Activated T-helper 9 cell treated with anti-CD3 and anti-CD28 coated beads, Interleukin-2, amount 50 U/mL, for 16 hours (primary cell): Measurements from ENCODE around the gene ACOX3.
"Not testable (repeated sequence)": the region's sequence is repeated elsewhere in the genome, so short reads cannot be mapped to it uniquely, and the experiment has no call there.

Experiments
- DNase-seq: peaks from one replicate; pipeline ENCODE4 v3.0.0-alpha.2; 2020; ENCODE audit warnings: low read depth

Gene ACOX3

DNA sequence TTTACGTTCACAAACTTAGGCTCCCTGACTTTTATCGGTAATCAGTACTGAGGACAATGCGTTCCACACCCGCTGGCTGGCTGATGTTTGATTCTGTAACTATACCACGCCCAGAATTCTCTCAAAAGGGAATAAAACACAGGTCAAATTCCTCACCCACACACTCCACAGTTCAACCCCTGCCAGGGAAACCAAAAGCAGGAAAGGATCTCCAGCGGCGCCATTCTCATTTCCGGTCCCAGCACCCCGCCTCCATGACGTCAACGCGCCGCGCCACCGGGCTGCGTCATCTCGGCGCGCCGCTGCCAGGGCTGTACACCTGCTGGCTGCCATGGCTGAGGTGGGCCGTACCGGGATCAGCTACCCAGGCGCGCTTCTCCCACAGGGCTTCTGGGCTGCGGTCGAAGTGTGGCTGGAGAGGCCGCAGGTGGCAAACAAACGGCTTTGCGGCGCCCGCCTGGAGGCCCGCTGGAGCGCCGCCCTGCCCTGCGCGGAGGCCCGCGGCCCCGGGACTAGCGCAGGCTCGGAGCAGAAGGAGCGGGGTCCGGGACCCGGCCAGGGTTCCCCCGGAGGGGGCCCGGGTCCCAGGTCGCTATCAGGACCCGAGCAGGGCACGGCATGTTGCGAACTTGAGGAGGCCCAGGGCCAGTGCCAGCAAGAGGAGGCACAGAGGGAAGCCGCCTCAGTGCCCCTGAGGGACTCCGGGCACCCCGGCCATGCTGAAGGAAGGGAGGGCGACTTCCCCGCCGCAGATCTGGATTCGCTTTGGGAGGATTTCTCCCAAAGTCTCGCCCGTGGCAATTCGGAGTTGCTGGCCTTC is at the start of gene ACOX3, which contains the start of gene TRMT44:
Gene ACOX3, minus strand, starts transcription at position 232 of the 820 bp plus-strand sequence. CDS start 24,202 bp downstream, outside the sequence.
Gene TRMT44, plus strand, starts transcription at position 286 of the 820 bp plus-strand sequence. Its CDS starts 46 bp downstream, at position 332.
- peak; percentile 93 for DNase-seq

DNA sequence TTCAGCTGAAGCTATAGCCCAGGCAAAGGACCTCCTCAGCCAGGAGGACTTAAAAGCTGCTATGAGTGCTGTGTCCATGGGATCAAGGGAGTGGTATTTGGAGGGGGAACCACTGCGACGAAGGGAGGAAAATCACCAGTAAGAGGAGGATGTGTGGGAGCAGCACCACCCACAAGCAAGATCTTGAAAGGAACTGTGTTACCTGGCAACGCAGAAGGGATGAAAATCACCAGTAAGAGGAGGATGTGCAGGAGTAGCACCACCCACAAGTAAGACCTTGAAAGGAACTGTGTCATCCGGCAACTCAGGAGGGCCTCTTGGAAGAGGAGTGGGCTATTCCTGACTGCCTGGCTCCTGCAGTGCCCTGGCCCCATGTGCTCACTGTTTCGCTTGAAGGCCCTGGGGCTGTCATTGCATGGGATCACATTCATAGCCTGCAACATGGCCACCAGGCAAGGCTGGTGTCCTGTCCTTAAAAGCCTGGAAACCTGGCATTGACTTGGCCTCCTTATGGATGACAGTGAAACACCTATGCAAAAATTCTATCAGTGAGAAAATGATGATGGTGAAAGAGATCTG is 48.4 kb upstream of the ACOX3 start:
- DNase-seq = no peak

DNA sequence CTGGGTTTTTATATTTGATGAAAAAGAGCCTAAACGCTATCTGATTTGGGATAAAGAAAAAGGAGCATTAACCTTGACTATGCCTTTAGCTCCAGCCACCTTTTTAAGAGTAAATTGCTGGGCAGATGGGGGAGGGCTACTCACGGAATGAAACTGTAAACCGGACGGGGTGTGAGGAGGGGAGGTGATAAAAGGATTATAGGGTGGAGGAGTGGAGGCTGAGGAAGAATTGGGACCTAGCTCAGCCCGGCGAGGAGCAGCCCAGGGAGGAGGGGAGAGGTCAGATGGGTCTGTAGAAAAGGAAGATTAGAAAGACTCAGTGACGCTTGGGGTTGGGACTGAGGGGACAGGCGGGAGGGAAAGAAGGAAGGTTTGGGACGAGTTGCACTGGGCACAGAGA is 46.1 kb upstream of the ACOX3 start:
- not testable (repeated sequence) for DNase-seq

DNA sequence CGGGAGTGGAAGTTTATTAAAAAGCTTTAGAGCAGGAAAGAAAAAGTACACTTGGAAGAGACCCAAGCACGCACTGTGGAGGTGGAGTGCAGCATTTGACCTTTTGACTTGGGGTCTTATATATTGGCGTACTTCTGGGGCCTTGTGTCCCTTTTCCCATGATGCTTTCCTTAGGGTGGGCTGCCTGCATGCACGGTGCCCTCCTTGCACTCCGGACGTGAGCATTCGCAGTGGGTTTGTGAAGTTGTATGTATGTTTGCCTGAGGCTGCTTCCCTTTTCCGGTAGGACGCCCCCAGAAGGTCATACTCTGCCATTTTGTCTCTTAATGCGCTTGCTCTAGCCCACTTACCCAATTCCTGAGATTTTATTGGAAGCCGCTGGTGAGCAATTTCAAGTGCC is 39.7 kb upstream of the ACOX3 start:
- no peak for DNase-seq

DNA sequence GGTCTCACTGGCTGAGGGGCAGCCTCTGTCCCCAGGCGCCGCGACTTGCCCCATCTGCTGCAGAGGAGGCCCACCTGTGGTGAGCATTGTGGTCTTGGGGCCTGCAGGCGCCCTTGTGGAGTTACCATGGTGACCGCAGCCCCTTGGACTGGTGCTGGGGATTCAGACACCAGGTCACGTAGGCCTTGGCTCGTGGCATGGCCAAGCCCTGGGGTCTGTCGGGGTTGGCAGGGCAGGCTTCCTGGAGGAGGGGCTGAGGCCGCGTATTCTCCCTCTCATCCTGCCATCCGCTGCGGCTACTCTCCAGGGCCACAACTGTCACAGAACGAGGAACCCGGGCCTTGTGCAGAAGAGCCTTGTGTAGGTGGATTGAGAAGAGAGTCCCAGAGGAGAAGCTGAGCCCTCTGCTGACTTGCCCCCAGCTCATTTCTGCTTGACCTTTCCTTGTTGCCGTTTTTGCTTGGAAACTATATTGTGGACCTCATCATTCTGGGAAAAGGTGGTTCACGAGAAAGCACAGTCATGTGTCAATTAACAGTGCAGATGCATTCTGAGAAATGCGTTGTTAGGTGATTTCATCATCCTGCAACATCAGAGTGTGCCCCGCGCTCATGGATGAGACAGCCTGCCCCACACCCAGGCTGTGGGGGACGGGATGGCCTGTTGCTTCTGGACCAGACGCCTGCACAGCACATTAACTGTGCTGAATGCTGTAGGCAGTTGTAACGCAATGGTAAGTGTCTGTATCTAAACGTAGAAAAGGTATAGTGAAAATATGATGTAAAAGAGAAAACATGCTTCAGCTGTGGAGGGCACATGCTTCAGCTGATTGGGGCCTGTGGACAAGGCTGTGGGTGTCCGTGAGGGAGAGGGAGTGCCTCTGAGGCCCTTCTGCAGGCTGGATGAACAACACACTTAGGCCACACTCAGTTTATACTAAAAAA is 38.5 kb upstream of the ACOX3 start:
- DNase-seq = no peak

DNA sequence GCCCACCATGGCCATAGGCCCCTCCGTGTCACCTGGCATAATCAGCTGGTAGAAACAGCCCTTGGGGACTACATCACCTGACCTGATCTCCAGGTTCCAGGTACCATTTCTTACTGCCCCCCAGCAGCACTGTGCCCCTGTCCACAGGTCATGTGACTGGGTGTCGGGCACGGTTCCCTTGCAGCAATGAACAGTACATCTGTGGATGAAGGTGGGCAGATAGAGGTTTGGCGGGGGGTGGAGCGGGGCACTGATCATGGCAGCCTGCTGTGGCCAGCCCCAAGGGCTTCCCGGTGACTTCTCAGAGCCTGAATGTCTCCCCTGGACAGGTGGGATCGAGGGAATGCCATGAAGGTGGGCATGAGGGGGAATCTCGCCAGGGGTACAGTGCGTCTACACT is 37.8 kb upstream of the ACOX3 start:
- DNase-seq = no peak

DNA sequence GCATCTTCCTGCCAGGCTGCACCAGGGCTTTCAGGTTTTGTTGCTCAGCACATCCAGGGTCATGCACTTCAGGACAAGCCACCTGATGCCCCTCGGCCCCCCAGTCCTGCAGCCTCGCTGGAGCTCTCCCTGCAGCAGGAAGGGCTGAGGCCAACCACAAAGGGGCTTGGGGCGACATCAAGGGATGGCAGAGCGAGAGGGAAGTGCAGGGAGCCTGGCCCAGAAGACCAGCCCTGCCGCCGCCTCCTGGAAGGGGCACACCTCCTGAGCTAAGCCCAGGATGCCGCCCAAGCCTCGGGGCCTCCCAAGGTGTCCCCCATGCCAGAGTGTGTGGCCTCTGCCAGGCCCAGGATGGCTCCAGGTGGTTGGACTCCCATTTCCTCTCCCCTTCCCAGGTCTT is 37.2 kb upstream of the ACOX3 start:
- DNase-seq = no peak

DNA sequence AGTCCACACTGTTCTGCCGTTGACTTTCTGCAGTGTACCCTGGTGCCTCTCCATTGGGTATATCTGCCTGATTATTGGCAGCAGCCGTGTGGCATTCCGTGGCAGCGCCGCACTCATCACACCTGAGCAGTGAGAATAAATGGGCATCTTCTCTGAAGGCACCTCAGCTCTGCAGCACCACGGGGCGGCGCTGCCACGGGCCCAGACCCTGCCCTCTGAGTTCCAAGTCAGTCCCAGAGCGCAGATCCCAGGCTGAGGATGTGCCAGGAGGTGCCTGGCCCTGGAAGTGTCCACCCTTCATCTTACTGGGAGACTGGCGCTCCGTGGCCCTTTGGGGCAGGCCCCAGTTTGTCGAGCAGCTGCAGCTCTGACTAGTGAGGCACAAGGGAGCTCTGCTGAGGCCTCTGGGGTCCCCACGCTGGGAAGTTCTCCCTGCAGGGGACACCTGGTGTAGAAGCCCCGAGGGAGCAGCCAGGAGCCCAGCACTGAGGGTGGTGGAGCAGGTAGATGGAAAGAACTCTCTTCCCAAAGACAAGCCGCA is 36.6 kb upstream of the ACOX3 start:
- DNase-seq = no peak

DNA sequence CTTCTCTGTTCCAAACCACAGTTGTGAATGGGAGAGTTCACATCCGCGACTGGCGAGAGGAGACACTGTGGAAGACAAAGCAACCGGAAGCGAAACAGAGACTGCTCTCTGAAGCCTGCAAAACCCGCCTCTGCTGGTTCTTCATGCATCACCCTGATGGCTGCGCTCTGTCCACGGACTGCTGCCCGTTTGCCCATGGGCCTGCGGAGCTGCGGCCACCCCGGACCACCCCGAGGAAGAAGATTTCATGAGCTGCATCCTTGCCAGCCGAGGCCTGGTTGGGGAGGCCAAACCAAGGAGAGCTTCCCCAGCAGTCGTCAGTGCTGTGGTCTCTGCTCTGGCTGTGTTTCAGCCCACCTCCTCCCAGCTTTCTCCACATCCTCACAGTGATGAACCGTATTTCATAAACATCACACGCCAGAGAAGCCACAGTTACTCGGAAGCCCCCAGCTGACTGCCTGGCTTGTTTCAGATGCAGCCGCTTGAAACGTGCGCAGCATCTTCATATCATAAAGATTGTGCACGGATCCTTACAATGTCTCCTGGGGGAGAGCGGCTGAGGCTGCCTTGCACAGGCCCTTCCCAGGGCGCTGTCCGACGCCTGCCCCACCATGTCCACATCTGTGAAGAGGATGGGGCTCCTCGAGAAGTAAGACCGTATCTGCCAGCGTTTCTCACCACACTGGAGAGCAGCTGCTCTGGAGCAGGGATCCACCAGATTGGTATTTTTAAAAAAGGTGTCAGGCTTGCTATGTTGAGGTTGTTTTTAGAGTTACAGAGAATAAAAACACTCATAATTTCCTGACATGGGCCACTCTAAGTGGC is 35.4 kb upstream of the ACOX3 start:
- no peak for DNase-seq

DNA sequence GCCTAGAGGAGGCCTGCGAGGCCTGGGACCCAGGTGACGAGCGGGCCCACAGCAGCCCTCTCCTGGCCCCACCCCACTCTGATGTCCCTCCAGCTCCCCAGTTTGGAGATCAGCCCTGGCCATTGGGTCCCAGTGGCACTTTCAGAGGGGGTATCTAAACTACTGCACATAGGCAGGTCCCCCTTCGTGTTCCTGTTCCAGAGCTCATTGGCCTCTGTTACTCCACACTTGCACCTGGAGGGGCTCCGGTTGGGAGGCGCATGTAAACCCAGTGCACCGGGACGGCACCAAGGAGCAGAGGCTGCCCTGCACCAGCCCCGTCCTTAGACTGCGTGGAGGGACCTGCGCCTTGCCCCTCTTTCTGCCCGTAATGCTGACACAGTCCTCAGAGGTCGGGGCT is 34.3 kb upstream of the ACOX3 start:
- DNase-seq = no peak

DNA sequence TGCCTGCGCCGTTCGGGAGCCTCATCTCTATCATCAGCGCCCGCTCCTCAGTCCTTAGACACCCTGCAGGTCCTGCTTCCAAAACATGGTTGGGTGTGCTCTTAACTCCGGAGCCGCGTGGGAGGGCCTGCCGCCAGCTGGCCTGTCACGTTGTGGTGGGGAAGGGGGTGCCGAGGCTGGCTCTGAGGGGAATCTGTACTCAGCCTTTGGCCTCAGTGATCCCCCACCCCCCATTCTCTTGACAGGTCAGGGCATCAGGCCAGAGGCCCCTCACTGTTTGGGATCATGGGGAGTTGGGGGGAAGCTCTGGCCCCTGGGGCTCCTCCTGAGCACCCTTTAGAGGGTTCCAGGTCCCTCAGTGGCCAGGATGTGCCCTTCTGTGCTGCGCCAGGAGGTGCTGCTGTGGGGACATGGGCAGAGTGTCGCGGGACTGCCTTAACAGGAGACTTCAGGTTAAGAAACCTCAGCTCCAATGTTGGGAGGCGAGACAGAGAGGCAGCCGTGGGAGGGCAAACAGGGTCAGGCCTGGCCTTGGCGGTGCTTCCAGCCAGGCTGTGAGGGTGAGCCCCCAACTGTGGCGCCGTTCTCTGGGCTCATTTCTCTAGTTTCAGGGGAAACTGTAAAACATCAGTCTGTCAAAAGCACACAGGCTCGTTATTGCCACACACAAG is 33.5 kb upstream of the ACOX3 start:
- no peak for DNase-seq

DNA sequence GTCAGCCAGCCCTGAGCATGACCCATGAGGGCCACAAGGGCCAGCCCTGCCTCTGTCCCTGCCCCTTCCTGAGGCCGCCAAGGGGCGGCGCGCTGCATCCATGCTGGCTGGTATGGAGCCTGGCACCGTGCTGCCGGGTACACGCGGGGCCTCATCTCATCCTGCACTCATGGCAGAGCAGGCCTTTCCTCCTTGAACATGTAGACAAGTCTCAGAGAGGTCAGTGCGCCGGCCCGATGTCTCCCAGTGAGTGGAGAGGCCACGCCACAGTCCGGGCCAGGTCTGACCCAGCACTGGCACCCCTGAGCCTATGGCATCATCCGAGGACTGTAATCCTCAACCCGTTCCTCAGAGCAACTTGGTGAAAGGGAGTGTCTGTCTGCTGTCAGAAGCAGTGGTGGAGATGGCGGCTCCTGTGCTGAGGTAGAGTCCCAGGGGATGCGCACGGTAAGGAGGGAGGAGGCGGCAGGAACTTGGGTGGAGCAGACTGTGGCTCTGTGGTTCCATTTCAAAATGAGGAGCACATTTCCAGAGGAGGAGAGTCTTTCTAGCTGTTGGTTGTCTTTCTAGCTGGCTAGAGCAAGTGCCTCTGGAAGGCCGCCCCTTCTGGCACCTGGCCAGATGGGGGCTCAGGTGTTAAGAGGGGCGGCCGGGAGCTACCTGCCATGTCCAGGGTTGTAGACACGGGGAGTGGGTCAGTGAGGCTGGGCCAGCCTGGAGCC is 32.8 kb upstream of the ACOX3 start:
- DNase-seq = no peak

DNA sequence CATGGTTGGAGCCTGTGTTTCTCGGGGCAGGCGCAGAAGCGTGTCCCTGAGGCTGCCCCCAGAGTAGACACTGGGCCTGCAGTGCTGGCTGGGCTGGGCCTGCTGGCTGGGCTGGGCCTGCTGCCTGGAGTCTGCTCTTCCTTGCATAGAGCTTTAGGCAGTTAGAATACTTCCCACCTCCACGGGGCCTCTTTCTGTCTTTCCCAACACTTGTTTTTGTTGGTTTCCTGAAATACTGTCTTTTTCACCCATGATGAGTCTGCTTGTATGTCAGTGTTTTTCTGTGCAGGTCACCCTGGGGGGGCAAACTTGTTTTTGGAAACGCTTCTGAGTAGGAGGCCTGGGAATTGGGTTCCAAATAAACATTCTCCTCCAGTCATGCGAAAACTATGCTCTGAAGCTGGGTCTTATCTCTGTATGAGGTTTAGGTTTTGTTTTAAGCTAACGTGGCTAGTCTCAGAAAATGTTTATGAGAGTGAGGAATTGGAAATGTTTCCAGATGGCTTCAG is 32.2 kb upstream of the ACOX3 start:
- no peak for DNase-seq

DNA sequence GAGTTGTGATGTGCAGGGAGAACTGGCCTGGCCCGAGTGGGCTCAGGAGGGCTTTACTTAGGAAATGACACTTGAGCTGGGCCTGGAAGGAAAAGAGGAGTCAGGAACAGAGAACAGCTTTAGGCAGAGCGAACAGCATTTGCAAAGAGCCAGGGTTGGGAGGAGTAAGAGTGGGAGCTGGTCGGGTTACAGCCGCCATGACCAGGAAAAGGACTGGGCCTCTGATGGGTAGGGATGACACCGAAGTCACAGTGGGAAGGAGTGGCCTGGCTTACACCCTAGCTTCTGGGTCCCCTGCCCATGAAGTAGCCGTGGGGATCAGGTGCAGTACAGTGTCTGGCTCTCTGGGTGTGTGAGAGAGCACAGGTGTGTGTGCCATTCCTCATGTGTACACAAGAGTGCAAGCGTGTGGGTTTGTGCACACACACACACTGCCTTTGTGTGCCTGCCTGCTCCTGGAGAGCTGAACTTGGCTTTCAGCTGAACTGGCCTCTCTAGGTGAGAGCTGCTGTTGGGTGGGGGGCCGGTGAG is 31.7 kb upstream of the ACOX3 start:
- DNase-seq = no peak

DNA sequence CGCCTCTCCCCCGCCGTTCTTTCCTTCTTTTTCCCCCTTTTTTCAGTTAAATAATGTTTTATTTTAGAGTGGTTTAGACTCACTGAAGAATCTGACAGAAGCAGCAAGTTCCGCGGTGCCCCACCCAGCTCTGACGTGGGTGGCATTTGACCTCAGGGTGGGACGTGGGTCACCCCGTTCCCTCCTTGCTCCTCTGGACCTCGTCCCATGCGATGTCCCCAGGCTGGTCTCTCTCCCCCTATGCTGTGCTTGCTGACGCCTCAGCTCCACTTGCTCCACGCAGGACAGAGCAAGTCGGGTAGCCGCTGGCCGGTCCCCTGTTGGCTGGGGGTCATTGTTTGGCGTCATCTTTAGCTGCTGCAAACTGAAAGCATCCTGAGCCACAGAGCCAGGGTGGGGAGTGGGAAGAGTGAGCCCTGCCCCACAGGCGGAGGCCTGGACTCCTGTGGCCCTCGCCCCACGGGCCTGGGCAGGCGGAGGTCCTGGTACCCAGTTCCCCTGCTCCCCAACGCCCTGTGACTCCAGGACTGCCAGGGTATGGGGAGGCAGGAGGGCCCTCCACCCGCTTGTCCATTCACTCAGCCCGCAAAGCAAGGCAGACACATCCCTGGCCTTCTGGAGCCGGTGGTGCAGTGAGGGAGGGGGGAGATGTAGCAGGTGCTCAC is 30.8 kb upstream of the ACOX3 start:
- no peak for DNase-seq

DNA sequence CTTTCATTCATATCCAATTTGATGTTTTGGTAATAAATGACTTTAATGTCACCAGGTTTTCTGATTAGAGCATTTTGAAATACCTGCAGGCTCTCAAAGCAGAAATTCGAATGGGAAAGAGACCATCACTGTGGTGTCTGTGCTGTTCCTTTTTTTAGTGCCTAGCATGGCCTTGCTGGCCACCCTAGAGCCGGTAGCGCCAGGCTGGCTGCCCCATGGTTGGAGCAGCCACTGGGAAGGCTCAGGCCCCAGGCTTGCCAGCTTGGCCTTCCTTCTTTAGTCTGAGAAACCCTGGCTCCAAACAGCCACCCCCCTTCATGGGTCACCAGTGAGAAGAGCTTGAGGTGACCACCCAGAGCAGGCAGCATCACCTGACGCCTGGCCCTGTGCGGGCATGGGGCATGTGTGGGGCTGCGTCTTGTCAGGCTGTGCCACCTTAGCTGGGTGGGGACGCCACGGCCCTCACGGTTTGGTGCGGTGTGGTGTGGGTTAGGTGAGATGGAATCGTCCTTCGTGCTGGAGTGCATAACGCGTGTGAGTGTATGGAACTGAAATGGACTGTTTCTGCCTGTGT is 30.0 kb upstream of the ACOX3 start:
- no peak for DNase-seq

DNA sequence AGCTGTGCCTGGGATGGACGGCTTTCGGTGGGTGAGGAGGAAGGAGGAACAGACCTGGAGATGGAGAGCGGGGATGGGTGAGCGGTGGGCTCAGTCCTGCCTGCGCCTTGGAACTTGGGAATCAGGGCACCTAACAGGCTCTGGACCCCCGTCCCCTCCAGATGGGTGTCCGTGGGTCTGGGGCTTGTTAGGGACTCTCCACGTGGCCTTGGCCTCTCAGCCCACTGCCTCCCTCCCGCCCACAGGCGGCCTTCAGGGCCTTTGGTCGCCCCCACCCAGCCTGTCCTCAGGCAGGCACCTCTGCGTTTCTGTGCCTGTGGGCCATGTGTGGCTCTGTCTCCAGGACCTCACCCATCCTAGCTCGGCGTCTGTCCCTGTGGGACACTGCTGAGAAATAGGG is 29.0 kb upstream of the ACOX3 start:
- no peak for DNase-seq

DNA sequence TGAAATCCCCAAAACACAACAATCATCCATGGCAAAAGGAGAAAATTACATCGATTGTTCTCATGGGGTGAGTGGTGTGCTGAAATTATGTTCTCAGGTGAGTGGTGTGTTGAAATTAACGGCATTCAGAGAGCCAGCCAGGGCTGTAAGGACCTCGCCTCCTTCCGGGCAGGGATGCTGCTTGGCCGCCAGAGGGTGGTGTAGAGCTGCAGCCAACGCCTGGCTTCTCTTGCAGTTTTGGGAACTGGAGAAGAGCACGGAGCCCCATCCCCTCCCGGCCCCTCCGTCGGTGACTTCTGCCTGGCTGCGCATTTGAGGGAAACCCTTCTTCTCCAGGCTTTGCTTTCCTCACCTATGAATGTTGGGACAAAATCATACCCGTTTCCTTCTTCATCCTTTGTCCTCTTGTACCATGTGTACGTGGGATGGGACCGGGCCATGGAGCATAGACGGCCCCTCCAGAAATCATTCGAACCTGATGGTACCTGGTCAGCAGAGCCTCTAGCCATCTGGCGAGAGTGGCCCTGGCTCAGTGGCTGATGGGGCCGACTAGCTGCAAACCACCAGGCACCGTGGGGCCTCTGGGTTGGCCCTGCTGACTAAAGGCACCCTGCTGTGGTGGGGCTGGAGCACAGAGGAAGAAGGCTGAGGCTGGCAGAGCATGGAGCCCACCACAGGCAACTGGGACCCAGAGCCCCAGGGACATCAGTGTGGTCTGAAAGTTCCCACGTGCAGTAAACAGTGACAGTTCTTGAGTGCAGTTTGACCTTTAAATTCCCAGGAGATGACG is 28.4 kb upstream of the ACOX3 start:
- DNase-seq = peak; percentile 29
